GM12872 (cell line): ENCODE measurements around the gene CYB561D1.

Experiments used
- CTCF ChIP-seq: IDR thresholded peaks from 3 replicates; pipeline ENCODE4 v1.5.1; 2011; ENCODE audit warnings: low read depth, mild to moderate bottlenecking, low read length, moderate library complexity; ENCODE audit not compliant: insufficient read depth

Gene CYB561D1, protein sequence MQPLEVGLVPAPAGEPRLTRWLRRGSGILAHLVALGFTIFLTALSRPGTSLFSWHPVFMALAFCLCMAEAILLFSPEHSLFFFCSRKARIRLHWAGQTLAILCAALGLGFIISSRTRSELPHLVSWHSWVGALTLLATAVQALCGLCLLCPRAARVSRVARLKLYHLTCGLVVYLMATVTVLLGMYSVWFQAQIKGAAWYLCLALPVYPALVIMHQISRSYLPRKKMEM

DNA sequence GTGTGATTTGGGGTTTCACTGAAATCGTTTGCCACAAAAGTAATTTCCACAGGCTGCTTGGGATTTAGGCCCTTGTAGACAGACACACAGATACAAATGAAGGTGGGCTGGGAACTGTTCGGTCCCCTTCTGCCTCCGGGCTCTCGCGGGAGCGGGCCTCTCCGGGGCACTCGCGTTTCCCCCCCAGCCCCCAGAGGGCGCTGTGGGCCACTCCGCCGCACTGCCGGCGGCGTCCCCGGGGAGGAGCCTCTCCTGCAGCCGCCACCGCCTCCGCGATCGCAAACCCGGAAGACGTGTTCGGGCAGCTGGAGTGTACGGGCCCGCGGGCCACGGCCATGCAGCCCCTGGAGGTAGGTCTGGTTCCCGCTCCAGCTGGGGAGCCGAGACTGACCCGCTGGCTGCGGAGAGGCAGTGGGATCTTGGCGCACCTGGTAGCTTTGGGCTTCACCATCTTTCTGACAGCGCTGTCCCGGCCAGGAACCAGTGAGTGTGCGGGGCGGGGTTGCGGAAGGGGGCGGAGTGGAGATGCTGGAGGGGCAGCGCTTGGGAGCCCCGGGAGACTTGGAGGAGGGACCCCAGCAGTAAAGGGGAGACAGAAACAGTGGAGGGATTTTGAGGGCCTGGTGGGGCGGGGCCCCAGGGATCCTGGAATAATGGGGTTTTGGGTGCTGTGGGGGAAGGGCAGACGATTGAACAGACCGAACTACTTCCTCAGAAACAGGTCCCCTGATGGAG, at the start of gene CYB561D1:
TSS of gene CYB561D1 (plus strand) at position 290 of the 735 bp plus-strand sequence. CDS start at position 336, 46 bp downstream.
- peak; percentile 94 for TF ChIP-seq CTCF

GRCh38 chr1:109444346-109444745, 49.5 kb upstream of the CYB561D1 start:
- no peak for TF ChIP-seq CTCF

DNA sequence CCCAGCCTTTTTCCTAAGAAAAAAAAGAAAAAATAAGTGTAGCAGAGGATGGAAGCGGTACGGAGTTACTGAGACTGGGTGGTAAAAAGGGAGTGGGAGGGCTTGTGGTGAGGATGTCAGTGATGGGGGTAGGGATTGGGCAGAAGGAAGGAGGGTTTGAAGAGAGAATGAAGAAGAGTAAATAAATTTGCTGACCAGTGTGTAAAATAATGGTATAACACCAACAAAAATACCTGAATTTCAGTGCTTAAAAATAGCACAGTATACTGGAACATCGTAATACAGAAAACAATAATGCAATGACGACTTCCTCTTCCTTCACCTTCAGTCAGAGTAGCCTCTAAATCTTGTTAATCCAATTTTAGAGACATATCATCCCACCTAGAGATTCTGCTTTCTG, 46.4 kb upstream of the CYB561D1 start:
- no peak for TF ChIP-seq CTCF

- no peak for TF ChIP-seq CTCF
Observed at GRCh38 chr1:109454497-109455133, 39.3 kb upstream of the CYB561D1 start.

- TF ChIP-seq CTCF = no peak
Observed at GRCh38 chr1:109457819-109458218, 36.1 kb upstream of the CYB561D1 start.

GRCh38 chr1:109466125-109466451, 27.8 kb upstream of the CYB561D1 start:
- no peak for TF ChIP-seq CTCF

GRCh38 chr1:109466452-109467300, 27.2 kb upstream of the CYB561D1 start, which contains the start of gene SYPL2:
TSS of gene SYPL2 (plus strand) at chr1:109466546. CDS start at chr1:109466844, 298 bp downstream.
- TF ChIP-seq CTCF = no peak
